DOHH2 (cell line): Measurements from ENCODE around the gene UBL3.

Source experiments
- H3F3A ChIP-seq: fragments of 200-600 bp; sonication (generic), shearing (Covaris generic); 2 replicates; pipeline ENCODE4 v1.6.0; 2016; ENCODE audit warnings: antibody characterized with exemption, mild to moderate bottlenecking; ENCODE audit not compliant: control insufficient read depth, insufficient read depth
- H3K27ac ChIP-seq: fragments of 200-600 bp; sonication (generic); 2 replicates; pipeline ENCODE4 v1.5.1; 2014; ENCODE audit warnings: low read depth, mild to moderate bottlenecking, low read length, moderate library complexity
- H3K27me3 ChIP-seq: fragments of 200-600 bp; sonication (generic); 2 replicates; pipeline ENCODE4 v1.6.1; 2014; ENCODE audit warnings: mild to moderate bottlenecking, low read length, mixed read lengths; ENCODE audit not compliant: control insufficient read depth
- H3K36me3 ChIP-seq: fragments of 200-600 bp; sonication (generic); 2 replicates; pipeline ENCODE4 v1.6.1; 2014; ENCODE audit warnings: mild to moderate bottlenecking, low read length, moderate library complexity, mixed read lengths; ENCODE audit not compliant: control insufficient read depth
- H3K4me1 ChIP-seq: fragments of 200-600 bp; sonication (generic); 2 replicates; pipeline ENCODE4 v1.6.1; 2014; ENCODE audit warnings: mild to moderate bottlenecking, low read length, mixed read lengths; ENCODE audit not compliant: control insufficient read depth
- H3K4me2 ChIP-seq: fragments of 200-600 bp; sonication (generic); 2 replicates; pipeline ENCODE4 v1.6.0; 2014; ENCODE audit warnings: mild to moderate bottlenecking, low read length, moderate library complexity
- H3K4me3 ChIP-seq: fragments of 200-600 bp; sonication (generic); 2 replicates; pipeline ENCODE4 v1.5.1; 2014; ENCODE audit warnings: mild to moderate bottlenecking, low read length, mixed read lengths
- H3K79me2 ChIP-seq: fragments of 200-600 bp; sonication (generic); 2 replicates; pipeline ENCODE4 v1.6.1; 2014; ENCODE audit warnings: mild to moderate bottlenecking, low read length, mixed read lengths; ENCODE audit not compliant: control insufficient read depth
- H3K9me2 ChIP-seq: fragments of 200-600 bp; sonication (generic); replicated peaks from 2 replicates; pipeline ENCODE4 v1.6.1; 2014; ENCODE audit warnings: mild to moderate bottlenecking, low read length, mixed read lengths; ENCODE audit not compliant: control insufficient read depth
- H3K9me3 ChIP-seq: fragments of 200-600 bp; sonication (generic); 2 replicates; pipeline ENCODE4 v1.6.1; 2014; ENCODE audit warnings: antibody characterized with exemption, low read length, mixed read lengths; ENCODE audit not compliant: control insufficient read depth, insufficient read depth
- H4K20me1 ChIP-seq: fragments of 200-600 bp; sonication (generic); 2 replicates; pipeline ENCODE4 v1.6.0; 2014; ENCODE audit warnings: low read depth, mild to moderate bottlenecking, antibody characterized with exemption, low read length, moderate library complexity; ENCODE audit not compliant: control insufficient read depth, insufficient read depth
- EZH2phosphoT487 ChIP-seq: fragments of 200-600 bp; sonication (generic); IDR thresholded peaks from 2 replicates; pipeline ENCODE4 v1.6.1; 2017; ENCODE audit warnings: borderline replicate concordance, mild to moderate bottlenecking, antibody characterized with exemption, low read length, moderate library complexity, mixed read lengths
- TF ChIP-seq, protein P1 (sequence below): fragments of 200-600 bp; sonication (generic); IDR thresholded peaks from one replicate; pipeline ENCODE4 v1.5.1; 2014; ENCODE audit warnings: antibody characterized with exemption, mild to moderate bottlenecking, low read depth, low read length; ENCODE audit not compliant: poor library complexity, severe bottlenecking

Gene UBL3

DNA sequence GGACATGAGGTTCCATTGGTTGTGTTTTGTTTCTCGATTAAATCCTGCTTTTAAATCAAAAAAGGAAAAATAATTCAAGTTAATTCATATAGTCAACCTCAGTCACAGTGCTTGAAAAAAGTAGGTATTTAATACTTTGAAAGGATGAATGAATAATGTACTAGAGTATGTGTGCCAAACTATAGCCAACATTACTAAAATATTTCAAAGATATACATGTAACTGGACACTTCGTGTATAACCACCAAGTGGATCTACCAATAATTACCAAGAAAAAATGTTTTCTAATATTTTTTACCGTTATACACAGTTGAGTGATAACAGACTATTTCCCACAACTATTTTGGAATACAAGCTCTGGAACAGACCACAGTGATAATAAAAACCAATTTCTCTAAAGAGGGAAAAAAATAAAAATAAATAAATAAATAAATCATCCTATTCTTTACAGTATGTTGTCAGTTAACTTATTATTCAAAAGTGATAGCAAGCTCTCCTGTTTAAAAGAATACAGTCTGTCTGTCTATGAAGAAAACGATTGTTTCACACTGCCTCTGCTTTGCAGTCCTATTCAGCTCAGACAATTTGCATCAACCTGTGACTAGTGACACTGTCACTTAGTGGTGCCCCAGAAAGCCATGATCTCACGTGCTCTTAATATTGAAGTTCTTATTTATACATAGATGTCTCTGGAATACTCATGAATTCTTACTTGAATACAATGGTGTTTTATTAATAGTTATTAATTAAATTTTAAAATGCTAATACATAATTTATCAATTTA, 58.2 kb downstream of the UBL3 start:
- H3K9me3 ChIP-seq: no peaks in the 10 kb centered on the region
- no peaks in the 10 kb centered on the region for H3F3A ChIP-seq
- H3K4me3 ChIP-seq: no peak overlapping the region
- no peaks in the 10 kb centered on the region for H3K9me2 ChIP-seq
- H3K4me2 ChIP-seq: no peak overlapping the region
- no peaks in the 10 kb centered on the region for H4K20me1 ChIP-seq
- no peaks in the 10 kb centered on the region for H3K79me2 ChIP-seq
- H3K36me3 ChIP-seq: no peaks in the 10 kb centered on the region
- TF ChIP-seq, protein P1, sequence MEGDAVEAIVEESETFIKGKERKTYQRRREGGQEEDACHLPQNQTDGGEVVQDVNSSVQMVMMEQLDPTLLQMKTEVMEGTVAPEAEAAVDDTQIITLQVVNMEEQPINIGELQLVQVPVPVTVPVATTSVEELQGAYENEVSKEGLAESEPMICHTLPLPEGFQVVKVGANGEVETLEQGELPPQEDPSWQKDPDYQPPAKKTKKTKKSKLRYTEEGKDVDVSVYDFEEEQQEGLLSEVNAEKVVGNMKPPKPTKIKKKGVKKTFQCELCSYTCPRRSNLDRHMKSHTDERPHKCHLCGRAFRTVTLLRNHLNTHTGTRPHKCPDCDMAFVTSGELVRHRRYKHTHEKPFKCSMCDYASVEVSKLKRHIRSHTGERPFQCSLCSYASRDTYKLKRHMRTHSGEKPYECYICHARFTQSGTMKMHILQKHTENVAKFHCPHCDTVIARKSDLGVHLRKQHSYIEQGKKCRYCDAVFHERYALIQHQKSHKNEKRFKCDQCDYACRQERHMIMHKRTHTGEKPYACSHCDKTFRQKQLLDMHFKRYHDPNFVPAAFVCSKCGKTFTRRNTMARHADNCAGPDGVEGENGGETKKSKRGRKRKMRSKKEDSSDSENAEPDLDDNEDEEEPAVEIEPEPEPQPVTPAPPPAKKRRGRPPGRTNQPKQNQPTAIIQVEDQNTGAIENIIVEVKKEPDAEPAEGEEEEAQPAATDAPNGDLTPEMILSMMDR: no peak
- TF ChIP-seq EZH2phosphoT487: no peak
- H3K27ac ChIP-seq: no peak overlapping the region
- H3K4me1 ChIP-seq: no peaks in the 10 kb centered on the region
- H3K27me3 ChIP-seq: peaks cover 11% of the 10 kb centered on the region

DNA sequence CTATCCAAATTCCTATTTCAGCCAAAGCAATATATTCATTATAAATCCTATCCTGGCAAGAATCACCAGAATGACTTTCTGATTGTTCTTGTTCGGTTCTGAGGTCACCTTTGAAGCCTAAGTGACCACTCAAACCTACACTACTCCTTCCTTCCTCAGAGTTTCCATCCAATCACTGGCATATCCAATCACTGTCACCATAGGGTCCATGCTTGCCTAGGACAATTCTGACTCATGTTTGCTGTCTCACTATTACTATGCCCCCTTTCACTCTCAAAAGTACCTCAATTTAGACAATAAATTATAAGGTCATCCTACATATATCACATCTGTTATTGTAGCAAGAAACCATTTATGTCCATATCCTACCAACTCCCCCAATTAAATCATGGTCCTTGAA, 58.9 kb downstream of the UBL3 start:
- peaks cover 11% of the 10 kb centered on the region for H3K27me3 ChIP-seq
- H3K9me3 ChIP-seq: no peaks in the 10 kb centered on the region
- H3K4me3 ChIP-seq: no peak overlapping the region
- H4K20me1 ChIP-seq: no peaks in the 10 kb centered on the region
- H3F3A ChIP-seq: no peaks in the 10 kb centered on the region
- no peak overlapping the region for H3K4me2 ChIP-seq
- H3K4me1 ChIP-seq: no peaks in the 10 kb centered on the region
- H3K79me2 ChIP-seq: no peaks in the 10 kb centered on the region
- no peak for TF ChIP-seq EZH2phosphoT487
- TF ChIP-seq, protein P1: no peak
- H3K36me3 ChIP-seq: no peaks in the 10 kb centered on the region
- H3K27ac ChIP-seq: no peak overlapping the region
- no peaks in the 10 kb centered on the region for H3K9me2 ChIP-seq

DNA sequence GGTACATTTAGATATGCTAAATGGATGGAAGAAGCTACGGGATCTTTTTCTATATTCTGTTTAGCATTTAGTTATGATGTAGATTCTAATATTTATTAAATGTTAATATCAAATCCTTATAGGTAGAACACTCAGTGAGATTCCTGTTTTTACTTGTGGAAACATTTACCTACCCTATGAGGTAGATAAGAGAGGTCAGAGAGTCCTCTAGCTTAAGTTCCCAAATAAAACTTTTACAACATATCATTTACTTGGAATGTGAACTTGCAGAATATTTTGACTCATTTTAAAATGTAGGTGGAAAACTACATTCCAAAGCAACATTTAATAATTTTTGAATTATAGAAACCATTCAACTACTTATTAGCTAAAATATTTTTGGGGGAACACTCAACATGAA, 63.7 kb downstream of the UBL3 start:
- TF ChIP-seq, protein P1: no peak
- TF ChIP-seq EZH2phosphoT487: no peak
- Histone ChIP-seq H3K4me1 (no peaks in the 10 kb centered on the region), H3K27ac (no peak overlapping the region), H3K36me3 (no peaks in the 10 kb centered on the region), H3K79me2 (no peaks in the 10 kb centered on the region), H3F3A (no peaks in the 10 kb centered on the region), H3K9me2 (no peaks in the 10 kb centered on the region), H3K27me3 (peaks cover 7% of the 10 kb centered on the region; the same call in 1 of the 2 replicates), H3K9me3 (no peaks in the 10 kb centered on the region), H3K4me3 (no peak overlapping the region), H4K20me1 (no peaks in the 10 kb centered on the region), H3K4me2 (no peak overlapping the region)
